Renal cortical epithelial cell (primary cell): ENCODE data around the gene BPTF. TPM values are rescaled to one million over a fixed set of nuclear protein-coding genes. Genes with fewer than 3 reads are reported as not detected.
"Not testable (repeated sequence)": the region's sequence is repeated elsewhere in the genome, so short reads cannot be mapped to it uniquely, and the experiment has no call there.

Experiments
- DNase-seq: peaks from one replicate; pipeline ENCODE4 v3.0.0-alpha.2; 2011; ENCODE audit warnings: low read depth
- total RNA-seq: library from RNA; depleted of rRNA; stranded (reverse); fragments of >200 nt; gene quantifications from 2 replicates; pipeline ENCODE4 v1.2.3, GENCODE V29; 2014

The BPTF gene
- total RNA-seq, 1 donor from 2014 or later, result 102 TPM

DNA sequence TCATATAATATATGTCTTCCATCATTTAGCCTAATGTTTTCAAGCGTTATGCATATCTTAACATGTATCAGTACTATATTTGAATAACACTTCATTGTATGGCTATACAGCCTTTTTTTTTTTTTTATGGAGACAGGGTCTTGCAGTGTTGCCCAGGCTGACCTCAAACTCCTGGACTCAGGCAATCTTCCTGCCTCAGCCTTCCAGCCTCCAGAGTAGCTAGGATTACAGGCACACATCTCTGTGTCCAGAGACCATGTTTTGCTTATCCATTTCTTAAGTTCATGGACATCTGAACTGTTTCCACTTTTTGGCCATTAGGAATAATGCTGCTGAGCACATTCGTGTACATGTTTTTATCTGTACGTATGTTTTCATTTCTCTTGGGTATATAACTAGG, 7.8 kb downstream of the BPTF start:
- no peak for DNase-seq

DNA sequence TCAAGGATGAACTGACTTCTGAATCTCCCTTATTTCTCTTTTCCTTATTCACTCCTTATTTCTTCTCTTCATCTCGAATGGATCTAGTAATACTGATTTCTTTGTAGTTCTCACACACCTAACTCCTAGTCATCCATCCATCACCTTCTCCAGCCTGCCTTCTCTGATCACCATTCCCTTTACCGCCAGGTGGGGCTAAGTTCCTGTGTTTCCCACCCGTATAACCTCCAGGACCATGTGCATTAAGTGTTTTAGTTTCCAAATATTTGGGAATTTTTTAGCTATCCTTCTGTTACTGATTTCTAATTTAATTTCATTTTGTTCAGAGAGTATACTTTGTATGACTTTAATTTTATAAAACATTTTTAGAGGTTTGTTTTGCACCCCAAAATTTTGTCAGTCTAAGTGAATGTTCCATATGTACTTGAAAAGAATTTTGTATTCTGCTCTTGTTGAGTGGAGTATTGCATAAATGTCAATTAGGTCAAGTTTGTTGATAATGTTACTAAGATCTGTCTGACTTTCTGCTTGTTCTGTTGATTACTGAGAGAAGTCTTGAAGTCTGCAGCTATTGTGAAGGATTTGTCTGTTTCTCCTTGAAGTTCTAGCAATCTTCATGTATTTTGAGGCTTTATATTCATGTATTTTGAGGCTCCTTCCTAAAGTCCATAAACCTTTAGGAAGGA, 8.8 kb downstream of the BPTF start:
- no peak for DNase-seq

DNA sequence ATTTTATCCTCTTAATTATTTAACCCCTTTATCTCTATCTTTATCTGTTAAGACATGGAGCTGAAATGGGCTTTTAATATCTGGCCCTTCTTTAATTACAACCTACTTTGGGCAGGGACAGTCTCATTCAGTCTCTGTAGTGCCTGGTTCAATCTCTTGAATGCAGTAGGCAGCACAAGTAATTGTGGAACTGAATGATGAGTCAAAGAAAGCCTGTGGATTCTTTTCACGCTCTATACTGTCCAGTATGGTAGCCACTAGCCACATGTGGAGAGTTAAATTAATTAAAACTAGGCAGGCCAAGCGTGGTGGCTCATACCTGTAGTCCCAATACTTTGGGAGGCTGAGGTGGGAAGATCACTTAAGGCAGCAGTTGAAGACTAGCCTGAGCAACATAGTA, 9.3 kb downstream of the BPTF start:
- DNase-seq, result no peak

DNA sequence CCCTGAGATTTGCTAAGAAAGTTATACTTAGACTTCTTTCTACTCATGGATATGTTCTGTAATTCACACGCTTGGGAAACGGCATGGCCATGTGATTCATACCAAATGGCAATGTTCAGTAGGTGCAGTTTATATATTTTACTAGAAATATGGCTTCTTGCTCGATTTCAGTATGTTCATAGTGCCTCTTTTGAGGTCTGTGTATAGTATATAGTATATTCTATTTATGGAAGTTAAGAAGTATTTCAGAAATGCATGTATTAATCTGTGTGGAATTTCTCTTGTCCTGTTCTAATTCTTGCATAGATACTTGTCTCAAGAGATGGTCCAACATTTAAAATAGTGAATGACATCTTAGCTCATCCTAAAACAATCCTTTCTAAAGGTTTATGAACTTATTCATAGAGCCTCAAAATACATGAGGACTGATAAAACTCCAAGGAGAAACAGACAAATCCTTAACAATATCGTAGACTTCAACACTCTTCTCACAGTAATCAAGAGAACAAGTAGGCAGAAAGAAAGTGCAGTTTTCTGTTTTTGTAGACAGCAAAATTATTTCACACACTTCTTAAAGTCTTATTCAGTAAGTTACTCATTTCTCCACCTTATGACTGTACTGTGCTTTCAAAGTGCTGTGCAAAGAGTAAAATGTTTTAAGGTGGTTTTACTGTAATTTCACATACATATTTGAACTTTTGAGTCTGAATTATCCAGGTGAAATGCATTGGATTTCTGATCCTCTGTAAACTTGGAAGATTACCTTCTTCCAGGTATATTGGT, 11.1 kb downstream of the BPTF start:
- DNase-seq, result no peak

DNA sequence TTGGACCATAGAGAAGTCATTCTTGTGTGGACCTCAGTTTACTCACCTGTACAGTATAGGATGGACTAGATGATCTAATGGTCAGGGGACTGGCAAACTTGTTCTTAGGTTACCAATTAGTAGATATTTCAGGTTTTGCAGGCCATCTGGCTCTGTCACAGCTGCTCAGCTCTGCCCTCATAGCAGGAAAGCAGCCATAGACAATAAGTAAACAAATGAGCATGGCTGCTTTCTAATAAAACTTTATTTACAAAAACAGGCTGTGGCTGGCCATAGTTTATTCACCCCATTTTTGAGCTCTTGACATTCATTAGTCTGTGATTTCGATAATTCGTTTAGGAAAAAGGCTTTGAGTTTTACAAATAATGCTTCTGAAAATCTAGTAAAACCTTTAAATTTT, 12.7 kb downstream of the BPTF start:
- DNase-seq, result no peak

DNA sequence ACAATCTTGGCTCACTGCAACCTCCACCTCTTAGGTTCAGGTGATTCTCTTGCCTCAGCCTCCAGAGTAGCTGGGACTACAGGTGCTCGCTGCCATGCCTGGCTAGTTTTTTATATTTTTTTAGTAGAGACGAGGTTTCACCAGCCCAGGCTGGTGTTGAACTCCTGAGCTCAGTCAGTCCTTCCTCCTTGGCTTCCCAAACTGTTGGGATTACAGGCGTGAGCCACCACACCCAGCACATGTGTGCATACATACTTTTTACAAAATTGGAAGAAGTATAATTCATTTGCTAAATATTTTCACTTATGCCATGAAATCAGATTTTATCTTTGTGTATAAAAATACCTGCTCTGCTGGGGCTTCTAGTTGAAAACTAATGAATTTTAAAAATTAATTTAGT, 13.2 kb downstream of the BPTF start:
- no peak for DNase-seq

DNA sequence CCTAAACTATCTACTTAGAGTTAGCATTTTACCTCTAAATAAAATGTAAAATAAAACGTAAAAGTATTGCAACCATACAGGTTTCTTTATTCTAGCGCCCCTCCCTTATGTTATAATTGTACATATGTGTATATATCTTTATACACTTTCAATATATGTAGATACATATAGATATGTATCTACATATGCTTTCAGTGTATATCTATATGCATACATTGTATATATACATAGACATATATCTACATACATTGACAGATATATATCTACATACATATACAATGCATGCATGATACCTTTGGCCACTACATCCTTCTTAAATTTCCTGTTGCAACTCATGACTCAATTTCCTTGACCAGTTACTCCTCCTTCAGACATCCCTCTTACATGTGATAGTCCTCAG, 16.7 kb downstream of the BPTF start:
- DNase-seq, result no peak

DNA sequence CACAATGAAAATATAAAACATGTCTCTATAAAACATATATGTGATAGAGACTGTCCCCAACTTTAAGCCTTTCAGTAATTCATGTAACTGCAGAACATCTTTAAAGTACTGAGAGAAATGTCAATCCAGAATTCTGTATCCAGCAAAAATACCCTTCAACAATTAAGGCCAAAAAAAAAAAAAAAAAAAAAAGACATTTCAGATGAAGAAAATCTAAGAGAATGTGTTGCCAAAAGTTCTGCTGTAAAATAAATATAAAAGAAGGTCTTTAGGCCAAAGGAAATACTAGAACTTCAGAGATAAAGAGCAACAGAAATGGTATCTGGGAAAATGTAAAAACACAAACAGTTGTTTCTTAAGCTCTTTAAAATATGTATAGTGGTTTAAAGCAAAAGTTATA, 17.3 kb downstream of the BPTF start:
- no peak for DNase-seq

DNA sequence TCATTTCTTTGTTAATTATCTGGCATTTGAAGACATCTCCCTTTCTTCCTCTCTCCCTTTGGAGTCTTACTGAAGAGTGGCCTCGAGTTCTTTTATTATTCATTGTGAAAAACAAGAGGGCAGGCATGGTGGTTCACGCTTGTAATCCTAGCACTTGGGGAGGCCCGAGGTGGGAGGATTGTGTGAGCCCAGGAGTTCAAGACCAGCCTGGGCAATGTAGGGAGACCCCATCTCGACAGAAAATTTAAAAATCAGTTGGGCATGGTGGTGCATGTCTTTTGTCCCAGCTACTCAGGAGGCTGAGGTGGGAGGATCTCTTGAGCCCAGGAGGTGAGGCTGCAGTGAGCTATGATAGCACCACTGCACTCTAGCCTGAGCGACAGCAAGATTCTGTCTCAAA, 20.1 kb downstream of the BPTF start:
- no peak for DNase-seq

DNA sequence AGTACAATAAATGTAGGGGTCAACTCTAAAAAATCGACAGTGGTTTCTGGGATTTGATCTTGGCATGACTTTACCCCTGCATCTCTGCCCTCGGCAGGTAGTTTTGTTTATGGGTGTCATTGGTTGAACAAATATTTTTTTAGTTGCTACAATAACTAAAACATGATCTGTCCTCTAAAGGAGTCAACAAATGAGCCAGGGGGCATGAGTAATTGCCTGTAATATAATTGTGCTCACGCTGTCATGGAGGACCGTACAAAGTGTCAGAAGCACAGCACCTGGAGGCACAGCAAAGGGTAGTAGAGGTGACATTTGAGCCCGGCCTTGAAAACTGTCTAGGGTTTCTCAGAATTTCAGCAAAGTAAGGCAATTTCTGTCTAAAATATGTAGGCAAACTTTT, 22.9 kb downstream of the BPTF start:
- not testable (repeated sequence) for DNase-seq

DNA sequence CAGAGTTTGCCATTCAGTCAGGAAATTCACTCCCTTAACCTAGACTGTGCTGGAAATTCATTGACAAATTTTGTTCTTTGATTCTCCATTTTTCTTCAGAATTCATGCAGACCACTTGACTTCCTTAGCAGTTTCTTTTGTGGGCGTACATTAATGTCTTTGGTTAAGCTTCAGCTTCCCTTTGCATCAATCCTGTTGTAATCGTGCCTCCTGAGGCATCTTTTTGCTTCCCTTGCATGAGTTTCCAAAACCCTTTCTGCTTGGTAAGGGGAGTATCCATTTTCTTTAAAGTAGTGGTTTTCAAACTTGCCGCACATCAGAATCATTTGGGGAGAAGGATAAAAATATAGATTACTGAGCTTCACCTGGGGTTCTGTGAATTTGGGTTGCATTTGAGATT, 23.5 kb downstream of the BPTF start:
- DNase-seq, result not testable (repeated sequence)

DNA sequence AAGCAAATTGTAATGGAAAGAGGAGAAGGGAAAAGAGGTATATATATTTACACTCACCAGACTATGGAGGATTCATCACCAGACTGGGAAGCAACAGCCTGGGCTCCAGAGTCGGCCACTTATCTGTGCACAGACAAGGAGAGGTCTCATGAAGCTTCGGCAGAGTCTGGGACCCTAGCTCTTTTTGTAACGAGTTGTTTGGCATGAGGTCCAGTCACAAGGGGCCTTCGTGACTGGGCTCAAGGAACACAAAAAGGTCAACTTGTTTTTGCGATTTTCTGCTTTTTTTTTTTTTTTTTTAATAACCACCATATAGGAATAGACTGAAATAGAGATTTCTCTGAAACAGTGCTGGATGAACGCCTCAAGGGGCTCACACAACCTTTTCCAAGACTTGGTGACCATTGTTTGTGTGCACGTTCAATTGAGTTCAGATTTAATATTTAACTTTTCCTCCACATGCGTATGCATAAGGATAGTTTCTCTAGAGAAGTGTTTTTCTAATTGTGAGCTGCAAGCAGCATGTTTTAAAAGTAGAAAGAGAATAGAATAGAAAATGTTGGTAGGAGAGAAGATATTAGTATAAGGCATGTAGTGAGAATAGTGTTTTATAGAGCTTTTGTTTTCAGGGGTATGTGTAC, 25.8 kb downstream of the BPTF start:
- peak; percentile 65 for DNase-seq

DNA sequence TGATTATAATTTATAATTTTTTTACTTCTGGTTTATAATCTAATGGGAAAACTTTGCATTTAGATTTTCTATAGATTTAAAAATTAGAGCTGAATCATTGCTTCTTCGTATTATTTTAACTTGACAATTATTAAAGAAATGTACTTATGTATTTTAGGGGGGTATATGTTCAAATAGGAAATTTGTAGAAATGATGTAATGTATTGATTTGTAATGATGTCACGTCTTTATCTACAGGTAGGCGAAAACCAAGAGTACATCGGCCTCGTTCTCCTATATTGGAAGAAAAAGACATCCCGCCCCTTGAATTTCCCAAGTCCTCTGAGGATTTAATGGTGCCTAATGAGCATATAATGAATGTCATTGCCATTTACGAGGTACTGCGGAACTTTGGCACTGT, 28.4 kb downstream of the BPTF start:
- no peak for DNase-seq

DNA sequence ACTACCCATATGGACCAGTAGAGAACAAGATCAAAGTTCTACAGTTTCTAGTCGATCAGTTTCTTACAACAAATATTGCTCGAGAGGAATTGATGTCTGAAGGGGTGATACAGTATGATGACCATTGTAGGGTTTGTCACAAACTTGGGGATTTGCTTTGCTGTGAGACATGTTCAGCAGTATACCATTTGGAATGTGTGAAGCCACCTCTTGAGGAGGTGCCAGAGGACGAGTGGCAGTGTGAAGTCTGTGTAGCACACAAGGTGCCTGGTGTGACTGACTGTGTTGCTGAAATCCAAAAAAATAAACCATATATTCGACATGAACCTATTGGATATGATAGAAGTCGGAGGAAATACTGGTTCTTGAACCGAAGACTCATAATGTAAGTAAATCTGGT, 29.1 kb downstream of the BPTF start:
- no peak for DNase-seq

DNA sequence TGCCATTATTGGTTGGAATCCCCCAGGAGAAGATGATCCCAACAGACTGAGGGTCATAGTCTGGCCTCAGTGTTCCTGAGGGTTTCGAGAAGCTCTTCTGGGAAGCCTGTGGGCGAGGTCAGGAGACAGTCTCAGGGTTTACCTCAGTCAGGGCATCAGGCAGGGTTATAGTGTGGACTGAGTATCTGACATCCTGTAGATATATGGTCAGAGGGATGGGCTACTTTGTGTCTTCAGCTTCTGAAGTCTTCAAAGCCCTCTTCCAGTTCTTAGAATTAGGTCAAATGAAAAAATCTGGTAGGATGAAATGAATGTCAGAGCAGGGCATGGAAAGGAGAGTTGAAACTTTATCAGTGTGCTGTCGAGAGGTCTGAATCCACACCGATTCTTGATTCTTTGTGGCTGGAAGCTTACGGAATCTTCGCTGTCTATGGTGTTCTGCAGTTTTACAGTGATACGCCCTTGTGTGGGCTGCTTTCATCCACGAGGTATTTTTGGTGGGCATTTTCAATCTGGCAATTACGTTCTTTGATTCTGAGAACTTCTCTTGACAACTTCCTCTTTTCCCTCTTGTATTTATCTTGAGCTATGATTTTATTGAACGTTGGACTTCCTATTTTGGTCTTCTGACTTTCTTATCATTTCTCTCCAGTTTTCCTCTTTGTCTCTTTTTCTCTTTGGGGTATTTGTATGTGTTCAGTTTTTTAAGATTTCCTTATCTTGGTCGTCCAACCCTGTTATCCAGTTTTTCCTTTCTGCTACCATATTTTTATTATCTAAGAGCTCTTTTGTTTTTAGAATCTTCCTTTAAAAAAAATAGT, 30.4 kb downstream of the BPTF start:
- DNase-seq, result no peak

DNA sequence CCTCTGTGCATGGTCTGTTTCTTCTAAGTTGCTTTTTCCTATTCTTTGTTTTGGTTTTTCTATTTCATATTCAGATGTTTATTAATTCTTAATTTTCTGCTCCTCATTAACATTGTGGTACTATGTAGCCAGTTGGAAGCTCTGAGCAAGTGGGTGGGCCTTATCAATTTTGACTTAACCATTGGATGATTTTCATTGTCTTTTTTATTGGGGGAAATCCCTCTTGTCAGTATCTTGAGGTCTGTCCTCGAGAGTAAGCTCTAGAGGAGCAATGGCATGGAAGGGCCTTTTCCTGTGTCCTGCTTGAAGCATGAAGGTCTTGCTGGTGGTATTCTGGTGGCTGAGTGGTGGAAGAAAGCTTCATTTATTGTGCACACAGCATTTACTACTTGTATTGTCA, 31.1 kb downstream of the BPTF start:
- not testable (repeated sequence) for DNase-seq

DNA sequence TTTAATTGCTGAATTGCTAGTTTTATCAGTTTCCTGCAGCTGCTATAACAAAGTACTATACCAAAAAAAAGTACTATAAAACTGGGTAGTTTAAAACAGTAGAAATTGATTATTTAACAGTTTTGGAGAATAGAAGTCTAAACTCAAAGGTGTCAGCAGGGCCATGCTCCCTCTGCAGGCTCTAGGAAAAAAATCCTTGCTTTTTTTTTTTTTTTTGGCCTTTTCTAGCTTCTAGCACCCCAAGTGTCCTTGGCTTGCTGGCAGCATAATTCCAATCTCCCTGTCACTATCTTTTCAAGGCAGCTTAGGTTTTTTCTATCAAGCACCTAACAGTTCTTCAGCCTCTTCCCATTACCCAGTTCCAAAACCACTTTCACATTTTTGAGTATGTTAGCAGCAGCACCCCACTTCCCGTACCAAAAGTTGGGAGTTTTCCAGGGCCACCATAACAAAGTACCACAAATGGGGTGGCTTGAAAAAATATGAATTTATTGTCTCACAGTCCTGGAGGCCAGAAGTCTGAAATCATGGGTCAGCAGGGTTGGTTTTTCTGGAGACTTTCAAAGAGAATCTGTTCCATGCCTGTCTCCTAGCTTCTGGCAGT, 37.4 kb downstream of the BPTF start:
- DNase-seq, result no peak

DNA sequence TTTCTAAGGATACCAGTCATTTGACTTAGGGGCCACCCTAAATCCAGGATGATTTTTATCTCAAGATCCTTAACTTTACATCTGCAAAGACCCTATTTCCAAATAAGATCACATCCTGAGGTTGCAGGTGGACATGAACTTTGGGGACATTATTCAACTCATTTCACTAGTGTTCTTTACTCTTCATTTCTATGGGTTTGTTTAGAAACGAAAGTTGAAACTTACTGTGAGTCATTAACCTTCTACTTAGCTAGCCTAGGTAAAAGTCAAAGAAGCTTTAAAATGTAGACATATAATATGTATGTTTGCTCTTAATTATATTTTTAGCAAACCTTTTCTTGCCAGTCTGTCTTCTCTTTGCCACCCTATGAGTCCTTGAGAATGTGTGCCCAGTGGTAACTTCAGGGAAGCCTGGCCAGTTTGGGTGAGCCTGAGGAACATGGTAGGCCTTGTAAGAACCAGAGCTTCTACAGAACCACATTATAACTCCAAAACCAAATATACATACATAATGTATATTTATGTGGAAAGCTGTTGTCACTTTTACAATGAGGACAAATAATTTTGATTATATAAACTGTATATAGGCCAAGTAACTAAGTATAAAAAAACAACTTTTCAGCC, 38.4 kb downstream of the BPTF start:
- DNase-seq, result no peak

DNA sequence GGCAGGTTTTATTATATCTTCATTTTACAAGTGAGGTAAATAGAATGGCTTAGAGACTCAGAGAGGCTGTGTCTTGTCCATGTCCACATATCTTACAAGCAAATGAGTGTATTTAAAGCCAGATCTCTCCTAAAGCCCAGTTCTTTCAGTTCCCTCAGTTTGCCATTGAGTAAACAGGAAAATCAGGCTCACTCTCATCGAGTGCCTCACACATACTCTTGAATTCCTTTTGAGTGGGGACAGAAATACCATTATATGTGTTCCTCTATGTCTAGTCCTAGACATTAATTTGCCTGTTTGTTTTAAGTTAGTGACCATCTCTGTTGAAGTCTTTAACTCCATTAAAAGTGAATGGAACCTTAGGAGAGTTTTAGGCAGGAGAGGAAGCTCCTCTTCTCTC, 40.1 kb downstream of the BPTF start:
- DNase-seq, result no peak

DNA sequence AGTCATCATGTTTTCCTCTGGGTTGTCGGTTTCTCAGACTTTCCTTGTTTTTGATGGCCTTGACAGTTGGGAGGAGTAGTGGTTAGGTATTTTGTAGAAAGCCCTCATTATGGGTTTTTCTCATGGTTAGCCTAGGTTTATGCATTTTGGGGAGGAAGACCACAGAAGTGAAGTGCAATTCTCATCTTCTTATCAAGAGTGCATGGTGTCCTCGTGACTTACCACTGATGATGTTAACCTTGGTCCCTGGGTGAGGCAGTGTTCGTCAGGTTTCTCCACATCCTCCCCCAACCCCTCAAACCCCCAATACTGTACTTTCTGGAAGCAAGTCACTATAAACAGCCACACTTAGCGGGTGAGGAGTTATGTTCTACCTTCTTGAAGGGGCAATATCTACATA, 42.3 kb downstream of the BPTF start:
- DNase-seq, result no peak

DNA sequence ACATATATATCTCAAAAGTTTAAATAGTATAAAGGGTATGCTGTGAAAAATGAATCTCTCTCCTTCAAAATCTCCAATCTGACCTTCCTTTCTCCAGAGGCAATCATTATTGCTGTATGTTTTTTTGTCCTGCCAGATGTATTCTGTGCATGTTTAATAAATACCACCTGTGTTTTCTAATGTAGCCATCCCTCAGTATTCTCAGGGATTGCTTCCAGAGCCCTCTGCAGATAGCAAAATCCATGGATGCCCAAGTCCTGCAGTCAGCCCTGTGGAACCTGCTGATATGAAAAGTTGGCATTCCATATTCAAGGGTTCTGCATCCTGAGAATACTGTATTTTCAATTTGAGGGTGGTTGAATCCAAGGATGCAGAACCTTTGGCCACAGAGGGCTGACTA, 42.9 kb downstream of the BPTF start:
- no peak for DNase-seq
